Peyer's patch (tissue), 4 donors: ENCODE results near the gene DIS3L2. TPM values are rescaled to one million over a fixed set of nuclear protein-coding genes. Genes with fewer than 3 reads are reported as not detected.

Source experiments
- DNase-seq, 3 donors: peaks; one replicate each; pipeline ENCODE4 v3.0.0-alpha.2; 2017 to 2019
- H3K27ac ChIP-seq, 4 donors: fragments of 200-600 bp; sonication (generic); one replicate each; pipeline ENCODE4 v1.5.1; 2016 to 2019
- H3K27me3 ChIP-seq, 2 donors: fragments of 200-600 bp; sonication (generic); one replicate each; pipeline ENCODE4 v1.5.1; 2019
- H3K36me3 ChIP-seq, 3 donors: fragments of 200-600 bp; sonication (generic); one replicate each; pipeline ENCODE4 v1.5.1; 2016 to 2019
- H3K4me1 ChIP-seq, 4 donors: fragments of 200-600 bp; sonication (generic); one replicate each; pipeline ENCODE4 v1.5.1; 2016 to 2019
- H3K4me3 ChIP-seq, 4 donors: fragments of 200-600 bp; sonication (generic); 1 replicate in 3 of 4; 2 replicates in 1 of 4; pipeline ENCODE4 v1.5.1; 2016 to 2019; ENCODE audit warnings: mild to moderate bottlenecking in 1 of 4
- H3K9me3 ChIP-seq, 4 donors: fragments of 200-600 bp; sonication (generic); one replicate each; pipeline ENCODE4 v1.5.1; 2016 to 2019; ENCODE audit warnings: mild to moderate bottlenecking in 1 of 4
- POLR2A ChIP-seq, 2 donors: fragments of 450-650 bp; IDR thresholded peaks; one replicate each; pipeline ENCODE4 v1.5.1; 2017; ENCODE audit warnings: antibody characterized with exemption in 2 of 2, mild to moderate bottlenecking in 2 of 2, moderate library complexity in 2 of 2
- total RNA-seq, 4 donors: library from RNA; depleted of rRNA; stranded (reverse); fragments of >200 nt; gene quantifications; one replicate each; pipeline ENCODE4 v1.1.0, GENCODE V29; 2016
- TF ChIP-seq, protein P1 (sequence below), 6 experiments: fragments of 450-650 bp in 4 of 6; fragments of 200-600 bp in 2 of 6; sonication (generic) in 1 of 6; IDR thresholded peaks; one replicate each; pipeline ENCODE4 v1.5.1; 2017 to 2019; ENCODE audit warnings: antibody characterized with exemption in 6 of 6, mild to moderate bottlenecking in 3 of 6, moderate library complexity in 1 of 6

The DIS3L2 gene
- total RNA-seq, 4 donors from 2014 or later: 26.4 to 147 (median 58.3) TPM

GRCh38 chr2:232076272-232076671 is 114.8 kb downstream of the DIS3L2 start:
- H3K27ac ChIP-seq: no peak overlapping the region
- no peak overlapping the region for H3K4me3 ChIP-seq
- H3K36me3 ChIP-seq: no peaks in the 10 kb centered on the region
- no peaks in the 10 kb centered on the region for H3K4me1 ChIP-seq
- no peaks in the 10 kb centered on the region for H3K9me3 ChIP-seq
- DNase-seq: no peak
- no peaks in the 10 kb centered on the region for H3K27me3 ChIP-seq
- TF ChIP-seq POLR2A (IDR thresholded peaks at IDR 0.05): no peak
- TF ChIP-seq, protein P1, sequence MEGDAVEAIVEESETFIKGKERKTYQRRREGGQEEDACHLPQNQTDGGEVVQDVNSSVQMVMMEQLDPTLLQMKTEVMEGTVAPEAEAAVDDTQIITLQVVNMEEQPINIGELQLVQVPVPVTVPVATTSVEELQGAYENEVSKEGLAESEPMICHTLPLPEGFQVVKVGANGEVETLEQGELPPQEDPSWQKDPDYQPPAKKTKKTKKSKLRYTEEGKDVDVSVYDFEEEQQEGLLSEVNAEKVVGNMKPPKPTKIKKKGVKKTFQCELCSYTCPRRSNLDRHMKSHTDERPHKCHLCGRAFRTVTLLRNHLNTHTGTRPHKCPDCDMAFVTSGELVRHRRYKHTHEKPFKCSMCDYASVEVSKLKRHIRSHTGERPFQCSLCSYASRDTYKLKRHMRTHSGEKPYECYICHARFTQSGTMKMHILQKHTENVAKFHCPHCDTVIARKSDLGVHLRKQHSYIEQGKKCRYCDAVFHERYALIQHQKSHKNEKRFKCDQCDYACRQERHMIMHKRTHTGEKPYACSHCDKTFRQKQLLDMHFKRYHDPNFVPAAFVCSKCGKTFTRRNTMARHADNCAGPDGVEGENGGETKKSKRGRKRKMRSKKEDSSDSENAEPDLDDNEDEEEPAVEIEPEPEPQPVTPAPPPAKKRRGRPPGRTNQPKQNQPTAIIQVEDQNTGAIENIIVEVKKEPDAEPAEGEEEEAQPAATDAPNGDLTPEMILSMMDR (IDR thresholded peaks at IDR 0.05): no peak

GRCh38 chr2:232076736-232077135 is 115.2 kb downstream of the DIS3L2 start:
- TF ChIP-seq POLR2A (IDR thresholded peaks at IDR 0.05): no peak
- H3K27ac ChIP-seq: no peak overlapping the region
- no peaks in the 10 kb centered on the region for H3K9me3 ChIP-seq
- H3K27me3 ChIP-seq: no peaks in the 10 kb centered on the region
- no peak for DNase-seq
- H3K4me1 ChIP-seq: no peaks in the 10 kb centered on the region
- H3K36me3 ChIP-seq: no peaks in the 10 kb centered on the region
- H3K4me3 ChIP-seq: no peak overlapping the region

DNA sequence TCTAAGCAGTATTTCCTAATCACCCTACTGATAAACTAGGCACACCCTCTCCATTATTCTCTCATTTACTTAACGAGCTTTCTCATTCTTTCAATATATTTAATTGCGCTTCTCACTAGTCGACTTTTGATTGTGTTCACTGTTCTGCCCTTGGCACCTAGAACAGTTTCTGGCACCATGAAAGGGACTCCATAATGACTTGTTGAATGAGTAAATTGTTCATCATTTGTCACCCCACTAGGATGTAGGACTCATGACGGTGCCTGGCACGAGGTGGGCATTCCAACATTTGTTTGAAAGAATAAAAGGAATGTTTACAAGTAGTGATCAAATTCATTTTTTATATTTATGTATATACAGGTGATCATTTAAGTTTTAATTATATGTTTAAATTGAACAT is 123.7 kb downstream of the DIS3L2 start:
- Histone ChIP-seq H3K27me3 (no peaks in the 10 kb centered on the region), H3K9me3 (no peaks in the 10 kb centered on the region), H3K4me3 (no peak overlapping the region), H3K27ac (no peak overlapping the region), H3K4me1 (no peaks in the 10 kb centered on the region), H3K36me3 (no peaks in the 10 kb centered on the region)
- DNase-seq: no peak
- TF ChIP-seq, protein P1 (IDR thresholded peaks at IDR 0.05): no peak
- TF ChIP-seq POLR2A (IDR thresholded peaks at IDR 0.05): no peak

DNA sequence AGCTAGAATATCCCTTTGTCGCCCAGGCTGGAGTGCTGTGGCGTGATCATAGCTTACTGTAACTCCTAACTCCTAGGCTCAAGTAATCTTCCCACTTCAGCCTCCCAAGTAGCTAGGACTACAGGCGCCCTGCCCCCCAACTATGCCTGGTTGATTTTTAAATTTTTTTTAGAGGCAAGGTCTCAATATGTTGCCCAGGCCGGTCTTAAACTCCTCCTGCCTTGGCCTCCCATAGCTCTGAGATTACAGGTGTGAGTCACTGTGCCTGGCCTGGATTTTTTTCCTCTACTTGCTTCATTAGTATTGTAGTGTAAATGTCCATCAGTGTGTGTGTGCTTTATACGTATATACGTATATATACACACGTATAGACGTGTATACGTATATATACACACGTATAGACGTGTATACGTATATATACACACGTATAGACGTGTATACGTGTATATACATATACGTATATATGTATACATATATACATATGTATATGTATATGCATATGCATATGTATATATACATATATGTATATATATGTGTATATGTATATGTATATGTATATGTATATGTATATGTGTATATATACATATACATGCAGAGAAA is 124.4 kb downstream of the DIS3L2 start:
- Histone ChIP-seq H3K4me3 (no peak overlapping the region), H3K9me3 (no peaks in the 10 kb centered on the region), H3K27me3 (no peaks in the 10 kb centered on the region), H3K36me3 (no peaks in the 10 kb centered on the region), H3K27ac (no peak overlapping the region), H3K4me1 (no peaks in the 10 kb centered on the region)
- DNase-seq: no peak
- no peak for TF ChIP-seq POLR2A (IDR thresholded peaks at IDR 0.05)
- TF ChIP-seq, protein P1 (IDR thresholded peaks at IDR 0.05): no peak

GRCh38 chr2:232088771-232089170 is 127.3 kb downstream of the DIS3L2 start:
- Histone ChIP-seq H3K27ac (no peak overlapping the region), H3K9me3 (no peaks in the 10 kb centered on the region), H3K27me3 (no peaks in the 10 kb centered on the region), H3K36me3 (no peaks in the 10 kb centered on the region), H3K4me3 (no peak overlapping the region), H3K4me1 (no peaks in the 10 kb centered on the region)
- no peak for DNase-seq
- TF ChIP-seq, protein P1 (IDR thresholded peaks at IDR 0.05): no peak
- no peak for TF ChIP-seq POLR2A (IDR thresholded peaks at IDR 0.05)

GRCh38 chr2:232094201-232094600 is 132.7 kb downstream of the DIS3L2 start:
- Histone ChIP-seq H3K27me3 (no peaks in the 10 kb centered on the region), H3K4me1 (no peaks in the 10 kb centered on the region), H3K36me3 (peaks cover 0 to 16% (median 0%) of the 10 kb centered on the region in 3 donors), H3K9me3 (peaks cover 0 to 8% (median 0%) of the 10 kb centered on the region in 4 donors), H3K4me3 (no peak overlapping the region), H3K27ac (no peak overlapping the region)
- DNase-seq: no peak
- TF ChIP-seq POLR2A (IDR thresholded peaks at IDR 0.05): no peak
- TF ChIP-seq, protein P1 (IDR thresholded peaks at IDR 0.05): no peak
